NAMALWA (cell line): ENCODE results near the gene TRPM8.
A peak's percentile ranks its signal among the peaks of the same experiment; 100 is the strongest.

Experiments
- DNase-seq: peaks from one replicate; pipeline ENCODE4 v3.0.0-alpha.2; 2015; ENCODE audit warnings: low spot score

Gene TRPM8

GRCh38 chr2:233974530-233975071, 57.4 kb downstream of the TRPM8 start:
- DNase-seq, result no peak

- no peak for DNase-seq
Measured at GRCh38 chr2:233976087-233976486, 58.9 kb downstream of the TRPM8 start.

- DNase-seq, result peak; percentile 46
Measured at GRCh38 chr2:233976690-233977294, 59.6 kb downstream of the TRPM8 start.

GRCh38 chr2:233977296-233977837, 60.2 kb downstream of the TRPM8 start:
- no peak for DNase-seq

DNA sequence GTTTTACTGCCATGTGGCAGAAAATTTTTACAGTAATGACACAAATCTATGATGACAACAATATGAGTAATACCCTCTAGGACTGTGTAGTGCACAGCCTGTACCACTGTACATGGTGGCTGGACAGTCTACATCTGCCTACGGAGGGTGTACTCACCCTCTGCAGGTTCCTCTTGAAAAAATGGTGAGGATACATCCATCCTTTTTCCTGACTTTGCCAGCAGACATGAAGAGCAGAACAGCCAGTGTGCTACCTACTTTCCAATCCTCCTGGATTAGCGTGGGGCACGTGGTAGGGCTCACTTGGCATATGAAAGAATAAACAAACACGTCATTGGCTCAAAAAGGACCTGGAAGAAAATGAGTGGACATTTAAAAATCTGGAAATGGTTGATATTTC, 62.6 kb downstream of the TRPM8 start:
- no peak for DNase-seq

DNA sequence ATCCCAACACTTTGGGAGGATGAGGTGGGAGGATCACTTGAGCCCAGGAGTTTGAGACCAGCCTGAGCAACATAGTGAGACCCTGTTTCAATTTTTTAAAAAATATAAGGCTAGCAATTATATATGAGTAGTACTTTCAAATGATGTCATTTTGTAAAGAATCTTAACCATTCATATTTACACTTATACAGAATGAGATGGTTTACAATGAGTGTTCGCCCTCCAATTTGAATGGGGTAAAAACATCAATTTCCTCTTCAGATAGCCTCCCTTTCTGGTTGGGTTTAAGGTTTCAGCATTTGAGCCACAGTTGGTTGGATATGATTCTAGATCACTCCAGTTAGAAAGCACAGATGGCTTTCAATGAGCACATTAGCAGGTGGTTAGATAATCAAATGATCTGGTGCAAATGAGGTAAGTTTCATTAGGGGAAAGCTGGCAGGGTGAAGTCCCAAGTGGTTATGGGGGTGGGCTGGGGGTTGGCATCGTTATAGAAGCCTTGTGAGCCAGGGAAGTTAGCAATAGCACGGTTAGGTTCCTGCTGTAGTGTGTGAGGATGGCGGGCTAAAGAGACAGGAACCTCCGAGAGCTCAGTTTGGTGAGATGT, 63.9 kb downstream of the TRPM8 start:
- DNase-seq, result no peak

DNA sequence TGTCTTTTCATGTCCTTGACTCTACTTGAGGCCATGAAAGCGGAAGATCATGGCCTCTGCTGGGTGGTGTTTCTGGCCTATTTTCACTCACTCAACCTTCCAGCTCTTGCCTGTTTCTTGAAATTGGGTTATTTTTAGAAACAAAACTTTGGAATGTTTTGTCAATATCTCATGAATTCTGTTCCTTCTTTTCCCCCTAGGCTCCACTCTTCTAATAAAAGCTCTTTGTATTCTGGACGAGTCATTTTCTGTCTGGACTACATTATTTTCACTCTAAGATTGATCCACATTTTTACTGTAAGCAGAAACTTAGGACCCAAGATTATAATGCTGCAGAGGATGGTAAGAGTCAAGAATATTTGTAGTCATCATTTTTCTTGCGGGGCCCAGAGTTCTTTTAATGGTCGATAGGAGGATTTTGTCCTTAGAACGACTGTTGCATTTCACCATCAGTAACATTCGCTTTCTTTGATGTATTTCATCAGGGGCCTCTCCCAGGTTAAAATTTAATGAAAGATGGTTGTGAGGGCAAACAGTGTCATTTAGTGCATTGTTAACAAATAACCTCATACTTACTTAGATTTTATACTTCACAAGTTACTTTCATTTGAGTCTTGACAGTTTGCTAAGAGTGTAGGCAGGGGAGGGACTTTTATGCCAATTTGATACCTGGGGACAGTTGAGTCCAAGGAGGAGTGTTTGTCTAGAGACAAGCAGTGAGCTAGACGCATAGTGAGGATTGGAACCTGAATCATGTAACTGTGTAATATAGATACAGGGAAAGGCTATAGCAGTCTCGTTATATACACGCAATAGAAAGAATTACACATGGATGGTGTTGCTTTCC, 64.6 kb downstream of the TRPM8 start:
- no peak for DNase-seq

DNA sequence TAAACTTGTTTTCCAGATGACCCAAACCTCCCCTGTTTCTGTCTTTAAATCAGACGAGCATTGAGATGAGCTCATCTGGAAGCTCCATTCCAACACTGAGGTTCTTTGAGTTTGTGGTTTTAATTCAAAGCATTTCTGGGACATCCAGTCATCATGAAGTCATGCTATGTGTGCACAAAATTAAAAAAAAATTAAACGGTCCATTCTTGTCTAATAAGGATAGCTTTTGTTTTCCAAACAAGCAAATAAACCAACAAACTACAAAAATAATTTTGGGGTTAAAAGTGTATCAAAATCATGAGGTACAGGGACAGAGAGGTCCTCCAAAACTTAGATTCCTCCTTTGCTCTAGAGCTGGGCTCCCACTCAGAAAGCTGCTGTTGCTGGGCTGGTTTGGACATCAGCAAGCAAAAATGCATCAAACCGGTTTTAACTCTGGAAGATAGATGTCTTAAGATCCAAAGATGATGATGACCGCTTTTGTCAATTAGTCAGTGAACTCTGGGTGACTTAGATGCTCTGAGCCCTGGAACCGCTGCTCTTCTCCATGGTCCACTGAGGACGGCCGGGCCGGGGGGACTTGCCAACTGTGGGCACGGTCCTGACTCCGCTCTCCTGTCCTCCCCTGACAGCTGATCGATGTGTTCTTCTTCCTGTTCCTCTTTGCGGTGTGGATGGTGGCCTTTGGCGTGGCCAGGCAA, 65.4 kb downstream of the TRPM8 start:
- no peak for DNase-seq

GRCh38 chr2:233983445-233983844, 66.3 kb downstream of the TRPM8 start:
- DNase-seq, result no peak

- DNase-seq, result no peak
Measured at GRCh38 chr2:233988581-233988980, 71.4 kb downstream of the TRPM8 start.

GRCh38 chr2:233989221-233989858, 72.2 kb downstream of the TRPM8 start:
- no peak for DNase-seq

DNA sequence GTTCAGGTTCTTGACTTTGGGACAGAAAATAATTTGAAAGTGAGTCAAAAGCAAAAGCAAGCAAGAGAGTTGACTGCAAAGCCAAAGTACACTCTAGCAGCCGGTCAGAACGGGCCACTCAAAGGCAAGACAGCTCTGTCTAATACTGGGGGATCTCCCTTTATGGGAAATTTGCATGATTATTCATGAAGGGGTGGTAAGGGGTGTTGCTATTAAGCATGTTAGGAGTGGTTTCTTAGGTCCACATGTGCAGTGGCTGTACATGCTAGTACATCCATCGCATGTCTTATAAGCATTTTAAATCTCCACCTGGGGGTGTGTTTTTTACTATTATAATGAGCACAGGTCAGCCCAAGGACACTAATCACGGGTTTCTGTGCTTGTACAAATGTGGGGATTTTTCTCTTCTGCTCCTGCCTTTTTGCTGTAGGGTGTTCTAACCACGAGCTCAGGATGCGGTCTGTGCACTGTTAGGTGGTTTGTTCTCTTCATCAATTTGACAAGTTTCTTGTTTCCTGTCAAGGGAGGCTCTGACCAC, 73.2 kb downstream of the TRPM8 start:
- no peak for DNase-seq

DNA sequence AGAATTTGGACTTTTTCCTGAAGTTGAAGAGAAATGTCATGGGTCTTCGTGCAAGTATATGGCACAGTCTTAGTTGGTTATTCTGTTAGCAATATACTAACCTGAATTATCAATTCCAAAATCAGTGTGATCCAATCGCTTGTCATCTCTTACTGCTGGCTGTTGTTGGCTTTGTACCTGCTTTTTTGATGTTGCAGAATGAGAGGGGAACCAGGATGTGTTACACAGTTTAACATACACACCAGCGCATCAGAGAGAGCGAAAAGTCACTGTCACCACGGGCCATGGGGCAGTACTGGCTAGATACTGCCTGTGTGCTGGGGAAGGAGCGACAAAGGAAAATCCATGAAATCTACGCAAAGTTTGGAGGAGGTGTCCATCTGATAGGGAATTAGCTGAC, 74.0 kb downstream of the TRPM8 start:
- no peak for DNase-seq

DNA sequence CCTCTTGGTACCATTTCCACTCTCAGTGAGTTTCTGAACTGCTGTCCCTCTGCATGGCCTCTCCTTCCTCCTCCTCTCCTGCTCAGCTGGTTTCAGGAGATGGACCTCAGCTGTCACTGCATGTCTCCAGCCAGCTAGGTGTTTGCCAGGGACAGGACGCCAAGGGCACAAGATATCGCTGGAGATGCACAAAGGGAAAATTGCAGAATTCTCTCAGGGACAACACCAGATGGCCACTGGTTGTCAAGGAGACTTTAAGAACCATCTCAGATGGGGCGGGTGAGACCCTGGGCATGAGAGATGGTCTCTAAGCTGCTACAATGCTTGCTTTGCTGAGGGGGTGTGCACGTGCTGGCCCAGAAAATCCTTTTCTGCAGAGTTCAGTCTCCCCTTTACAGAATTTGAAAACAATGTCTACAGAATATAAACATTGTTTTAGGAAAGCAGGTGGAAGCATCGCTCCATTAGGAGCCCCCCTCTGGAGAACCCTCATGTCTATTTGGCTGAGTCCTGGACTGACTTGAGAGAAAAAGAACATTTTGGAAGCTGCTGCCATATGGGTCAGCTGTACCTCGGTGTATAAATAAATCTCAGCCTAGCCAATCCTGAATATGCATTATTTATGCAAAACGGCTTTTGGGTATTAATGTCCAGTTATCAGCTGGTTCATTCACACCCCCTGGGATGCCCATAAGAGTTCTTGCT, 75.5 kb downstream of the TRPM8 start:
- no peak for DNase-seq

- DNase-seq, result no peak
Measured at GRCh38 chr2:233993461-233993860, 76.3 kb downstream of the TRPM8 start.

- DNase-seq, result no peak
Measured at GRCh38 chr2:233994151-233994550, 77.0 kb downstream of the TRPM8 start.

- no peak for DNase-seq
Measured at GRCh38 chr2:233996000-233996399, 78.8 kb downstream of the TRPM8 start.

DNA sequence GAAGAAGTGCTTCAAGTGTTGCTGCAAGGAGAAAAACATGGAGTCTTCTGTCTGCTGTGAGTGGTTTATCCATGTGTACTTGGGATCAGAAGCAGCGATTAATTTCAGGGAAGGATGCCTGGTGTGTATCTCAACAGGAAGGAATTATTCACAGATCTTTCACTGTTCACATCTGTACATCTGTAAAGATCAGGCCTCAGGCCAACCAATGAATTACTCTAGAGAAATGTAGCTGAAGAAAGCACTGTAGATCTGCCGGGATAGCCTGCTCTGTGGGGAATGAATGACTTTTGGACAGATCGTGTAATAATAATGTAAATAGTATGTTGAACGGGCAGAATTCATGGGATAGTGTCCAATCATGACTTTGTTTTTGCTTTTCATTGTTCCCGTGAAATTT, 79.3 kb downstream of the TRPM8 start:
- DNase-seq, result no peak

GRCh38 chr2:233997707-233998106, 80.5 kb downstream of the TRPM8 start:
- DNase-seq, result no peak

GRCh38 chr2:233999182-233999581, 82.0 kb downstream of the TRPM8 start:
- no peak for DNase-seq
